WTC11 (cell line): Measurements from ENCODE around the gene KRTAP4-7.
"Not testable (repeated sequence)": the region's sequence is repeated elsewhere in the genome, so short reads cannot be mapped to it uniquely, and the experiment has no call there.

ENCODE experiments used
- ATF6 ChIP-seq: sonication (generic); formaldehyde crosslinking; IDR thresholded peaks from 2 replicates; pipeline ENCODE4 v1.8.1; 2023; ENCODE audit warnings: mild to moderate bottlenecking, missing genetic modification reagents
- ELF4 ChIP-seq: sonication (generic); formaldehyde crosslinking; IDR thresholded peaks from 2 replicates; pipeline ENCODE4 v1.8.1; 2022; ENCODE audit warnings: low read depth, mild to moderate bottlenecking, moderate library complexity, missing genetic modification reagents
- GRHL2 ChIP-seq: fragments of 250-450 bp; sonication (Bioruptor Pico); IDR thresholded peaks from 2 replicates; pipeline ENCODE4 v1.8.0; 2022; ENCODE audit warnings: mild to moderate bottlenecking, moderate library complexity; ENCODE audit not compliant: insufficient replicate concordance, severe bottlenecking
- NFE2L1 ChIP-seq: sonication (generic); formaldehyde crosslinking; IDR thresholded peaks from 2 replicates; pipeline ENCODE4 v1.8.1; 2023; ENCODE audit warnings: missing genetic modification reagents
- SMAD4 ChIP-seq: sonication (generic); formaldehyde crosslinking; IDR thresholded peaks from 2 replicates; pipeline ENCODE4 v1.8.0; 2022; ENCODE audit warnings: mild to moderate bottlenecking, missing genetic modification reagents
- TEAD1 ChIP-seq: sonication (generic); formaldehyde crosslinking; IDR thresholded peaks from 2 replicates; pipeline ENCODE4 v1.8.0; 2022; ENCODE audit warnings: mild to moderate bottlenecking, missing genetic modification reagents
- ZNF121 ChIP-seq: sonication (generic); formaldehyde crosslinking; IDR thresholded peaks from 2 replicates; pipeline ENCODE4 v1.8.0; 2023; ENCODE audit warnings: missing genetic modification reagents
- ZNF425 ChIP-seq: fragments of 250-450 bp; sonication (Bioruptor Pico); conservative IDR thresholded peaks from 2 replicates; pipeline ENCODE4 v1.9.0; 2021; ENCODE audit warnings: mild to moderate bottlenecking
- TF ChIP-seq, protein P1 (sequence below): sonication (generic); formaldehyde crosslinking; IDR thresholded peaks from 2 replicates; pipeline ENCODE4 v1.8.1; 2022; ENCODE audit warnings: missing genetic modification reagents, borderline replicate concordance
- TF ChIP-seq, protein P2 (sequence below): fragments of 200-600 bp; IDR thresholded peaks from 2 replicates; pipeline ENCODE4 v1.8.0; 2022; ENCODE audit warnings: antibody characterized with exemption
- TF ChIP-seq, protein P3 (sequence below): sonication (generic); formaldehyde crosslinking; IDR thresholded peaks from 2 replicates; pipeline ENCODE4 v1.8.0; 2022; ENCODE audit warnings: mild to moderate bottlenecking, missing genetic modification reagents
- TF ChIP-seq, protein P4 (sequence below): sonication (generic); formaldehyde crosslinking; IDR thresholded peaks from 2 replicates; pipeline ENCODE4 v1.8.0; 2023; ENCODE audit warnings: mild to moderate bottlenecking, missing genetic modification reagents
- TF ChIP-seq, protein P5 (sequence below): sonication (generic); formaldehyde crosslinking; IDR thresholded peaks from 2 replicates; pipeline ENCODE4 v1.8.1; 2023; ENCODE audit warnings: mild to moderate bottlenecking, missing genetic modification reagents, moderate library complexity

DNA sequence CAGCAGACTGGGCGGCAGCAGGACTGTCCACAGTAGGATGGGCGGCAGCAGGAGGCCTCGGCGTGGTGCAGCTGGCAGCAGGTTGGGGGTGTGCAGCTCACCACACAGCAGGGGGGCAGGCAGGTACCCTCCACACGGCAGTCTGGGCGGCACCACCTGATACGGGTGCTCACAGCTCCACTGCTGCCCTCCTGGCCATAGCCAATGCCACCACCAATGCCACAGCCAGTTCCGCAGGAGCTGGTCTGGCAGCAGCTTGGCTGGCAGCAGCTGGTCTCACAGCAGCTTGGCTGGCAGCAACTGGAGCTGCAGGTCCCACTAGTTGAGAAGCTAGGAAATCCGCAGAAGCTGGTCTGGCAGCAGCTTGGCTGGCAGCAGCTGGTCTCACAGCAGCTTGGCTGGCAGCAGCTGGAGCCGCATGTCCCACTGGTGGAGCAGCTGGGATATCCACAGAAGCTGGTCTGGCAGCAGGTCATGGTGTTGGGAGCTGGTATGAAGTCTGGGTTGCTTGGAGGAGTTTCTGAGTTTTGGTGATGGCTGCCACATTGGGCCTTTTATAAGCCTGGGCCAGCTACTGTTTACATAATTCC is 49.5 kb upstream of the KRTAP4-7 start, which contains the start of gene KRTAP1-3:
- TF ChIP-seq, protein P1, sequence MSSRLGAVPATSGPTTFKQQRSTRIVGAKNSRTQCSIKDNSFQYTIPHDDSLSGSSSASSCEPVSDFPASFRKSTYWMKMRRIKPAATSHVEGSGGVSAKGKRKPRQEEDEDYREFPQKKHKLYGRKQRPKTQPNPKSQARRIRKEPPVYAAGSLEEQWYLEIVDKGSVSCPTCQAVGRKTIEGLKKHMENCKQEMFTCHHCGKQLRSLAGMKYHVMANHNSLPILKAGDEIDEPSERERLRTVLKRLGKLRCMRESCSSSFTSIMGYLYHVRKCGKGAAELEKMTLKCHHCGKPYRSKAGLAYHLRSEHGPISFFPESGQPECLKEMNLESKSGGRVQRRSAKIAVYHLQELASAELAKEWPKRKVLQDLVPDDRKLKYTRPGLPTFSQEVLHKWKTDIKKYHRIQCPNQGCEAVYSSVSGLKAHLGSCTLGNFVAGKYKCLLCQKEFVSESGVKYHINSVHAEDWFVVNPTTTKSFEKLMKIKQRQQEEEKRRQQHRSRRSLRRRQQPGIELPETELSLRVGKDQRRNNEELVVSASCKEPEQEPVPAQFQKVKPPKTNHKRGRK: not testable (repeated sequence)
- TF ChIP-seq, protein P2, sequence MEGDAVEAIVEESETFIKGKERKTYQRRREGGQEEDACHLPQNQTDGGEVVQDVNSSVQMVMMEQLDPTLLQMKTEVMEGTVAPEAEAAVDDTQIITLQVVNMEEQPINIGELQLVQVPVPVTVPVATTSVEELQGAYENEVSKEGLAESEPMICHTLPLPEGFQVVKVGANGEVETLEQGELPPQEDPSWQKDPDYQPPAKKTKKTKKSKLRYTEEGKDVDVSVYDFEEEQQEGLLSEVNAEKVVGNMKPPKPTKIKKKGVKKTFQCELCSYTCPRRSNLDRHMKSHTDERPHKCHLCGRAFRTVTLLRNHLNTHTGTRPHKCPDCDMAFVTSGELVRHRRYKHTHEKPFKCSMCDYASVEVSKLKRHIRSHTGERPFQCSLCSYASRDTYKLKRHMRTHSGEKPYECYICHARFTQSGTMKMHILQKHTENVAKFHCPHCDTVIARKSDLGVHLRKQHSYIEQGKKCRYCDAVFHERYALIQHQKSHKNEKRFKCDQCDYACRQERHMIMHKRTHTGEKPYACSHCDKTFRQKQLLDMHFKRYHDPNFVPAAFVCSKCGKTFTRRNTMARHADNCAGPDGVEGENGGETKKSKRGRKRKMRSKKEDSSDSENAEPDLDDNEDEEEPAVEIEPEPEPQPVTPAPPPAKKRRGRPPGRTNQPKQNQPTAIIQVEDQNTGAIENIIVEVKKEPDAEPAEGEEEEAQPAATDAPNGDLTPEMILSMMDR: not testable (repeated sequence)
- not testable (repeated sequence) for TF ChIP-seq NFE2L1 (CRISPR knock-in tag); ATF6; SMAD4 (CRISPR knock-in tag); TEAD1 (CRISPR knock-in tag); ZNF425 (CRISPR knock-in tag); ELF4; GRHL2 (CRISPR knock-in tag); ZNF121
- TF ChIP-seq, protein P3, sequence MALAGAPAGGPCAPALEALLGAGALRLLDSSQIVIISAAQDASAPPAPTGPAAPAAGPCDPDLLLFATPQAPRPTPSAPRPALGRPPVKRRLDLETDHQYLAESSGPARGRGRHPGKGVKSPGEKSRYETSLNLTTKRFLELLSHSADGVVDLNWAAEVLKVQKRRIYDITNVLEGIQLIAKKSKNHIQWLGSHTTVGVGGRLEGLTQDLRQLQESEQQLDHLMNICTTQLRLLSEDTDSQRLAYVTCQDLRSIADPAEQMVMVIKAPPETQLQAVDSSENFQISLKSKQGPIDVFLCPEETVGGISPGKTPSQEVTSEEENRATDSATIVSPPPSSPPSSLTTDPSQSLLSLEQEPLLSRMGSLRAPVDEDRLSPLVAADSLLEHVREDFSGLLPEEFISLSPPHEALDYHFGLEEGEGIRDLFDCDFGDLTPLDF (CRISPR knock-in tag): not testable (repeated sequence)
- TF ChIP-seq, protein P4, sequence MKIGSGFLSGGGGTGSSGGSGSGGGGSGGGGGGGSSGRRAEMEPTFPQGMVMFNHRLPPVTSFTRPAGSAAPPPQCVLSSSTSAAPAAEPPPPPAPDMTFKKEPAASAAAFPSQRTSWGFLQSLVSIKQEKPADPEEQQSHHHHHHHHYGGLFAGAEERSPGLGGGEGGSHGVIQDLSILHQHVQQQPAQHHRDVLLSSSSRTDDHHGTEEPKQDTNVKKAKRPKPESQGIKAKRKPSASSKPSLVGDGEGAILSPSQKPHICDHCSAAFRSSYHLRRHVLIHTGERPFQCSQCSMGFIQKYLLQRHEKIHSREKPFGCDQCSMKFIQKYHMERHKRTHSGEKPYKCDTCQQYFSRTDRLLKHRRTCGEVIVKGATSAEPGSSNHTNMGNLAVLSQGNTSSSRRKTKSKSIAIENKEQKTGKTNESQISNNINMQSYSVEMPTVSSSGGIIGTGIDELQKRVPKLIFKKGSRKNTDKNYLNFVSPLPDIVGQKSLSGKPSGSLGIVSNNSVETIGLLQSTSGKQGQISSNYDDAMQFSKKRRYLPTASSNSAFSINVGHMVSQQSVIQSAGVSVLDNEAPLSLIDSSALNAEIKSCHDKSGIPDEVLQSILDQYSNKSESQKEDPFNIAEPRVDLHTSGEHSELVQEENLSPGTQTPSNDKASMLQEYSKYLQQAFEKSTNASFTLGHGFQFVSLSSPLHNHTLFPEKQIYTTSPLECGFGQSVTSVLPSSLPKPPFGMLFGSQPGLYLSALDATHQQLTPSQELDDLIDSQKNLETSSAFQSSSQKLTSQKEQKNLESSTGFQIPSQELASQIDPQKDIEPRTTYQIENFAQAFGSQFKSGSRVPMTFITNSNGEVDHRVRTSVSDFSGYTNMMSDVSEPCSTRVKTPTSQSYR (CRISPR knock-in tag): not testable (repeated sequence)
- TF ChIP-seq, protein P5, sequence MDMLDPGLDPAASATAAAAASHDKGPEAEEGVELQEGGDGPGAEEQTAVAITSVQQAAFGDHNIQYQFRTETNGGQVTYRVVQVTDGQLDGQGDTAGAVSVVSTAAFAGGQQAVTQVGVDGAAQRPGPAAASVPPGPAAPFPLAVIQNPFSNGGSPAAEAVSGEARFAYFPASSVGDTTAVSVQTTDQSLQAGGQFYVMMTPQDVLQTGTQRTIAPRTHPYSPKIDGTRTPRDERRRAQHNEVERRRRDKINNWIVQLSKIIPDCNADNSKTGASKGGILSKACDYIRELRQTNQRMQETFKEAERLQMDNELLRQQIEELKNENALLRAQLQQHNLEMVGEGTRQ (CRISPR knock-in tag): not testable (repeated sequence)
